Uterus (tissue), 2 donors: ENCODE measurements around the gene IQGAP2.

Source experiments
- CTCF ChIP-seq, 4 experiments: fragments of 200-600 bp in 2 of 4; fragments of 450-650 bp in 2 of 4; sonication (generic) in 2 of 4; IDR thresholded peaks; one replicate each; pipeline ENCODE4 v1.5.1; 2016 to 2019; ENCODE audit warnings: antibody characterized with exemption in 4 of 4, mild to moderate bottlenecking in 2 of 4, moderate library complexity in 1 of 4
- POLR2A ChIP-seq, 2 donors: fragments of 450-650 bp; IDR thresholded peaks; one replicate each; pipeline ENCODE4 v1.6.1; 2016; ENCODE audit warnings: antibody characterized with exemption in 2 of 2, mild to moderate bottlenecking in 1 of 2, moderate library complexity in 1 of 2

- TF ChIP-seq CTCF (IDR thresholded peaks at IDR 0.05) (no peak), POLR2A (IDR thresholded peaks at IDR 0.05) (no peak)
Observed at GRCh38 chr5:76388791-76389512, 14.1 kb upstream of the IQGAP2 start.
